Superior temporal gyrus (tissue), 1 donor: ENCODE results near the gene CACNG4.

Experiments
- DNase-seq: peaks from one replicate; pipeline ENCODE4 v3.0.0-alpha.2; 2016; ENCODE audit errors: extremely low spot score

The CACNG4 gene

DNA sequence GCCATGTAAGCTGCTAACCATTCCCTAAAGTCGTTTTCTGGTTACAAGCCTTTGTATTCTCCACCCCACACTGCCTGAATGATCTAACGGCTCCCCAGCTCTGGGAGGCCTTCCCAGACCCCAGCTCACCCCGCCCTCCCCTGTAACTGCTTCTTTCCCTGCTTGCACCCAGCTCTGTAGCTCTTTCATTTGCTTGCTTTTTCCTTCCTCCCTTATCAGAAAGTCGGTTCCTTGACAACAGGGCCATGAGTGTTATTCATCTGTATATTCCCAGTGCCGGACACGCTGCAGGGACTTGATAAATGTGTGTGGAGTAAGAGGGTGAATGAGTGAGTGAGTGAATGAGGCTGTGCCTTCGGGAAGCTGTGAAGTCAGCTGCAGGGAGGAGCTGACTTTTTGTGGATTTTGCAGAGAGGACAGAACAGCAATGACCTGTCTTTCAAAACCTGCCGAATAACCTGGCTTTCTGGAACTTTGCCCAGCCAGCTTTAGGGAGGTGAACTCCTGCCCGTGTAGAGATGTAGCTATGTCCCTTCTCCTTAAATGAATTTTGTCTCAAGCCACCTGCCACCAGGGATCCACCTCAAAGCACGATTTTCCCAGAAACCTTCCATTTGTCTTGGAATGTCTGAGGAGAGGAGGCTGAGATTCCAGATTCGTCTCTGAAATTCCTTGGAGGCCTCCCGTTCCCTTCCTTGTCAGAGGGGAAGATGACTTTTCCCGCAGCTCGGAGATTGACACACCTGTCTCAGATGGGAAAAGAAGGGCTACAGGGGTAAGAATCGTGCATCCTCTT is 20.0 kb upstream of the CACNG4 start:
- no peak for DNase-seq

GRCh38 chr17:66945147-66945835 is 19.2 kb upstream of the CACNG4 start:
- no peak for DNase-seq

DNA sequence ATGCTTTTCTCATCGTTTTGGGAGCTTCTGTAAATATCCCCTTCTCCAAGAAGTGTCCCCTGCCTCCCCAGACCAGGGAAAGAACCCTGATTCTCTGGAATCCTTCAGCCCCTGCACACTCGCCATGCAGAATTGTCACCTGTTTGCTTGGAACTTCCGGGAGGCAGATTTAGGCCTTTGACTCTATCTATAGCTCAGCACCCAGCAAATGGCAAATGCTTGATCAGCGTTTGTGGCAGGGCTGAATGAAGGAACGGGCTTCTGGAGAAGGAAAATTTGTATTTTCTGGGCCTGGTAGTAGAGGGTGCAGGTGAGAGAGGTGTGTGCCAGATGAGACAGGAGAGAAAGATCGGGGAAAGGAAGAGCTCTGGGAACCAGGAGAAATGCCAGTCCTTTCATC is 18.3 kb upstream of the CACNG4 start:
- DNase-seq = no peak

DNA sequence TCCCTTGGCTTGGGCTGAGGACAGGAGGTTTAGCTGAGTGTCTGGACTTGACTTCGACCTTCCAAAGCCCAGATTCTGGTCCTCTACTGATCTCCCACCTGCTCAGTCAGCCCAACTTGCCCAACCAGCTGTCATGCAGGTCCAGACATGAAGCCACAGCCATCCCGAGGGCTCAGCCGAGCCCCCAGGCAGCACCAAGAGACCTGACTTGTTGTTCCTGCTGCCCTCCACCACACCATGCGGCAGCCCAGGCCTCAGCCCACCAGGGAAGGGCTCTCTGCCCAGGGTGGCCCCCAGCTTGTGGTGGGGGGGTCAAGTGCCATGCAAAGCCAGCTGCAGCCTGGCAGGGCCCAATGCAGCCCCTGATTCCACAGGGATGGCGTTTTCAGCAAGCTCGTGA is 17.2 kb upstream of the CACNG4 start:
- no peak for DNase-seq

DNA sequence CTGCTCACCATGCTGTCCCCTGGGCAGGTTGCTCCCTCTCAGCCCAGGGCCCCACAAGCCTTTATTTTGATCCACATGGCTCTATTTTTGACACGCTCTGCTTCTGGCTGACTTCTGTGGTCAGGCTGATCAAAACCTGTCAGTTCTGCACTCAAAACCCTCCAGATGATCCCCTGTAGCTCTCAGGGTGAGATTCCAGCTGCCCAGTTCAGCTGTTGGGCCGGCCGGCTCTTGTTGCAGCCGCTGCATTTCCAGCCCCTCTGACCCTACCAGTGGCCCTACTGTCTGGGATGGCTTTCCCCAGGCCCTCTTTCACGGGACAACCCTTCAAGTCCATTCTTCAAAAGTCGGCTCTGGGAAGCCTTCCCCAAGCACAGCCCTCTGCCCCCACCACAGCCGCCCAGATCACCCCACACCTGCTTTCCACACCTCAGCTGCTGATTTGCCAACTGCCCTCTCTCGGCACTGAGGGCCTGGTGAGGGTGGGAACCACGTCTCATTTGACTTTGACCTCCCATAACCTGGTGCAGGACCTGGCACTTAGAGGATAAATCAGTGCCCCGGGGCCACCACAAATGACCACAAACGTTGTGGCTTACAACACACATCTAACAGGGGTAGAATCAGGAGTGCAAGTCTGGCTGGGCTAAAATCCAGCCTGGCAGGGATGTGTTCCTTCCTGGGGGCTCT is 16.3 kb upstream of the CACNG4 start:
- no peak for DNase-seq

DNA sequence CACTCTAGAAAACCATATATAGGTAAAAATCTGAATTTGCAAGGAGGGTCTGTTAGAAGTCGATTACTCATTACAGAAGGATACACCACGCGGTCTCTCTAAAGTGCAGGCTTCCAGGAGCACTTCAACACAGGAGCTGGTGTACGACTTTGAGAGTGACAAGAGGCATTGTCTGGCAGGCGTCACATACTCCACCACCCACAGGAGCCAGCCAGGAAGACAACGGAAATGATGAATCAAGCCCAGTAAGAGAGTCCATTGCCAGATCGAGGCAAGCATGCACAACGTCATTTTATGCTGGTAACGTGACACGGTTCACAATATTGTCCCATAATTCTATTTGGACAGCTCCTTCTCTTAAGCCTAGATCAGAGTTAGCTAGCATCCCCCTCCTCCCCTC is 15.0 kb upstream of the CACNG4 start:
- no peak for DNase-seq

GRCh38 chr17:66950325-66950724 is 14.2 kb upstream of the CACNG4 start:
- DNase-seq = no peak

DNA sequence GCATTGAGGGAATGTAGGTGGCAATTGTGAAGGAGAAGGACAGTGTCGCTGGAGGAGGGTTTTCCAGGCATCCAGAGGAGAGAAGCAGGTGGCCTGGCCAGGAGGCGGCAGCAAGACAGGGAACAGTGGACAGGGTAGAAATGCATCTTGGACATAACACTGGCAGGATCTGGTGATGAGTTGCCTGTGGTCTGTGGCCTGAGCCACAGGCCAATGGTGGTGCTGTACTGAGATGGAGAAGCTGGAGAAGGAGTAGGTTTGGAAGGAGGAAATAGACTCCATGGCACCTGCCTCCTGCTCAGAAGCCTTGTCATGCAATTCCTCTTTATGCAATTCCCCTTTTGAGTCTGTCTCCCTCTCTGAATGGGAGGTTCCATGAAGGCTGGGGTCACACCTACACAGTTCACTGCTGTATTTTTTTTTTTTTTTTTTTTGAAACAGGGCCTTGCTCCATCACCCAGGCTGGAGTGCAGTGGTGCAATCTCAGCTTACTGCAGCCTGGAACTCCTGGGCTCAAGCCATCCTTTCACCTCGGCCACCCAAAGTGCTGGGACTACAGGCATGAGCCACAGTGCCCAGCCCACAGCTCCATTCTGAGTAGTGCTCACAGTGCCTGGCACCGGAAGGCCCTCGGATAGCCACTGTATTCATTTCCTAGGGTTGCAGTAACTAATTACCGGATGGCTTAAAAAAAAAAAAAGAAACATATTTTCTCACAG is 13.5 kb upstream of the CACNG4 start:
- no peak for DNase-seq

DNA sequence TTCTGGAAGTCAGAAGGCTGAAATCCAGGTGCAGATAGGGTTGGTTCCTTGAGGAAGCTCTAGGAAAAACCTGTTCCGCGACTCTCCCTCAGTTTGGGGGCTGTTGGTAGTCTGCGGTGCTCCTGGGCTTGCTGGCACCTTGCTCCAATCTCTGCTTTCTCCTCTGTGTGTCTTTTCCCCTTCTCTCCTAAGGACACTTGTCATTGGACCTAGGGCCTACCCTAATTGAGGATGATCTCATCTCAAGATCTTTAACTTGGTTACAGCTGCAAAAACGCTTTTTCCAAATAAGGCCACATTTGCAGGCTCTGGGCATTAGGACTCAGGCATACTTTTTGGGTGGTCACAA is 12.9 kb upstream of the CACNG4 start:
- no peak for DNase-seq

- no peak for DNase-seq
Measured at GRCh38 chr17:66952031-66952524, 12.4 kb upstream of the CACNG4 start.

- no peak for DNase-seq
Measured at GRCh38 chr17:66952681-66953629, 11.6 kb upstream of the CACNG4 start.

DNA sequence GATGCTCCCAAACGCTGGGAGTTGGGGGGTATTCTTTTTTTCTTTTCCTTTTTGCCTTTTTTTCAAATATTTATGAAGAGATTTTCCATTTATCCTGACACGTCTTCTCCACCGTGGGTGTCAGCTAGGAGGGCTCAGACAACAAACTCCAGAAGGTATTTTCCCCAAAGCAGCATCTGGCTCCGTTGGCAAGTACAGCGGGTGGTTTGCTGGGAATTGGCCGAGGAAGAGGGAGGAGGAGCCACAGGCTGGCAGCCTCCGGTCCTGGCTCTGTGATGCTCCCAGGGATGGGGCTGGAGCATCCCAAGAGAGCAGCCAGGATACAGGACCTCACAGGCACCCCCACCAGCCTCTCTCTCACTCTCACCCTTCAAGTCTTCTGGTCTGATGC is 10.9 kb upstream of the CACNG4 start:
- peak; percentile 64 for DNase-seq

DNA sequence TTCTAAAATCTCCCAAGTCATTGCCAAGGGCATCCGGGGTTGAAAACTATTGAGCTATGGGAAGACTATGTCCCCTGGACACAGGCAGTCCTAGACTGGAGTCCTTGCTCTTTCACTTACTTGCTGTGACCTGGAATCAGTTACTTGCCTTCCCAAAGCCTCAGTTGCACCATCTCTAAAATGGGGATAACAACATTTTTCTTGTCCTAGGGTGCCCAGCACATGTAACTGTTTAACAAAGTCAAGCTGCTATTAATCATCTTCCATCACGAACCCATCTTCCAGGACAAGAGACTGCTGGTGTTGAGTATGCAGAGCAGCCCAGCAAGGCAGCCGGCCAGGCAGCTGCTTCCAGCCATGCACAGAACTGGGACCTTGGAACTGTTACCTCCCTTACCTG is 9.9 kb upstream of the CACNG4 start:
- no peak for DNase-seq

GRCh38 chr17:66955821-66956220 is 8.7 kb upstream of the CACNG4 start:
- no peak for DNase-seq

- no peak for DNase-seq
Measured at GRCh38 chr17:66956941-66957340, 7.6 kb upstream of the CACNG4 start.

DNA sequence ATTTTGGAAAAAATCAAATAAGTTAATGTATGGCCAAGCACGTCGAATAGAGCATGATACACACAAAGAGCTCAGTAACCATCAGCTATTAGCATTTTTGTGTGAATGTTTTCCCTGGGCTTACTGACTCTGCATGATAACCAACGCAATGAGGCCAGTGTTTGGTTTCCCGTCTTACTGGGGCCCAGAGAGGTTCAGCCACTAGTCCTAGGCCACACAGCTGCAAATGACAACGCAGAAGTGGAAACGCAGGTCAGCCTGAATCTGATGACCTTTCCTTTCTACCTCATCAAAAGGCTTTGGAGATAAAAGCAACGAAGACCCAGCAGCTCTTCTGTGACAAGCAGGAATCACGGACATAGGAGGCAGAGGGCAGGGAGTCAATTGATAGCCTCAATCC is 7.2 kb upstream of the CACNG4 start:
- no peak for DNase-seq

DNA sequence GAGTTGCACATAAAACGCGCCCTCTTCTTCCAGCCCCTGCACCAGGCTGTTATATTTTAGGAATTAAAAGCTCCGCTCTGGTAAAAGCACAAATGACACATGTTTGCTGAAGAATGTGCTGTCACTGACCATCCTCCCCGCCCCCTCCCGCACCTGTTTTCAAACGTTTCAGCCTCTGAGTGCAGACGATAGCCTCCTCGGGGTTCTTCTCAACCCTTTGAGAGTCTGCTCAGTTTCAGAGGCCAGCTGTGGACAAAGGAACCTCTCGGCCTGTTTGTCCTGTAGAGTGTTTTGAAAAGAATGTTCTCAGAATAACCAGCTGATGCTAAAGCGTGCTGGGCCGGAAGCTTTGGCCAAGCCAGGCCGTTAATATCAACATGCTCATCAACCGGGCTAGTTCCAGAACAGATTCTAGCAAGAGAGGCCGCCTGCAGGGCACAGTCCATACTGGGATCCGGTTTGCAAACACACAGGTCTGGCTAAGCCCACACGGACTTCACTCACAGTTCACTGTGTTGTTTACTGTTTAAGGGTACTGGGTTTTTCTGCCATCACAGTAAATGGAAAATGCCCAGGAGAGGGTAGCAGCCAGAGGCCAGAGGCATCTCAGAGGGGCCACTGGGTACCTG is 6.4 kb upstream of the CACNG4 start:
- no peak for DNase-seq

GRCh38 chr17:66959641-66960375 is 4.7 kb upstream of the CACNG4 start:
- no peak for DNase-seq

DNA sequence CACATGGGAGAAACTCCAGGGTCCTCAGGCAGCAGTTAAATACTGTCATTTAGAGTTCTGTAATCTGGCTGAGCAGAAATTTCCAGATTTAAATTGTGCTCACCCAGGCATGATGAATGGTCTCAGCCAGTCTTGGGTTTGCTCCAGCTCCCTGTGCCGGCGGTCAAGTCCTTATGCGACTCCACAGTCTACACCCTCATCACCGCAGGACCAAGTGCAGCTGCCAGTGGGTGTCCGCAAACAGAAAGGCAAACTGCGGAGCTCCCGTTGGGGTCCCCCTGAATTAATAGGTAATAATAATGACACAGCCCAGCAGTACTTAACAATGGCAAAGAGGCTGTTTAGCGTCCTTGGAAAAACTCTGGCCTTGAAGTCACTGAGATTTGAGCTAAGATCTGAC is 3.9 kb upstream of the CACNG4 start:
- no peak for DNase-seq

GRCh38 chr17:66963521-66963908 is 992 bp upstream of the CACNG4 start:
- DNase-seq = no peak
